GM23248 (cell line): ENCODE measurements around the gene USP34. TPM values are rescaled to one million over a fixed set of nuclear protein-coding genes. Genes with fewer than 3 reads are reported as not detected.

Source experiments
- DNase-seq: peaks from one replicate; pipeline ENCODE4 v3.0.0-alpha.2; 2015
- H2AFZ ChIP-seq: fragments of 200-600 bp; sonication (generic); 2 replicates; pipeline ENCODE4 v1.6.1; 2016; ENCODE audit warnings: antibody characterized with exemption
- H3F3A ChIP-seq: fragments of 200-600 bp; sonication (generic); 2 replicates; pipeline ENCODE4 v1.6.1; 2016; ENCODE audit warnings: mild to moderate bottlenecking, antibody characterized with exemption, mixed run types; ENCODE audit not compliant: insufficient read depth
- H3K27ac ChIP-seq: fragments of 200-600 bp; sonication (generic); 2 replicates; pipeline ENCODE4 v1.5.1; 2016; ENCODE audit warnings: mild to moderate bottlenecking
- H3K27me3 ChIP-seq: fragments of 200-600 bp; sonication (generic); replicated peaks from 2 replicates; pipeline ENCODE4 v1.6.1; 2016; ENCODE audit warnings: mild to moderate bottlenecking; ENCODE audit not compliant: insufficient read depth
- H3K36me3 ChIP-seq: fragments of 200-600 bp; sonication (generic); 2 replicates; pipeline ENCODE4 v1.6.1; 2016; ENCODE audit warnings: low read depth, mild to moderate bottlenecking
- H3K4me1 ChIP-seq: fragments of 200-600 bp; sonication (generic); 2 replicates; pipeline ENCODE4 v1.6.1; 2016; ENCODE audit warnings: mild to moderate bottlenecking; ENCODE audit not compliant: insufficient read depth
- H3K4me2 ChIP-seq: fragments of 200-600 bp; sonication (generic); one replicate; pipeline ENCODE4 v1.6.1; 2016; ENCODE audit warnings: mild to moderate bottlenecking; ENCODE audit not compliant: unreplicated experiment
- H3K4me3 ChIP-seq: fragments of 200-600 bp; sonication (generic); 2 replicates; pipeline ENCODE4 v1.5.1; 2016; ENCODE audit warnings: mild to moderate bottlenecking
- H3K79me2 ChIP-seq: fragments of 200-600 bp; sonication (generic); 2 replicates; pipeline ENCODE4 v1.6.1; 2016; ENCODE audit warnings: mild to moderate bottlenecking; ENCODE audit not compliant: insufficient read depth
- H3K9ac ChIP-seq: fragments of 200-600 bp; sonication (generic); 2 replicates; pipeline ENCODE4 v1.6.1; 2016; ENCODE audit warnings: mild to moderate bottlenecking
- H3K9me2 ChIP-seq: fragments of 200-600 bp; sonication (generic); 2 replicates; pipeline ENCODE4 v1.6.1; 2016; ENCODE audit warnings: mixed run types, mild to moderate bottlenecking, moderate library complexity; ENCODE audit not compliant: insufficient read depth
- H3K9me3 ChIP-seq: fragments of 200-600 bp; sonication (generic); one replicate; pipeline ENCODE4 v1.6.1; 2017; ENCODE audit warnings: low read depth
- H4K20me1 ChIP-seq: fragments of 200-600 bp; sonication (generic); 2 replicates; pipeline ENCODE4 v1.6.0; 2016; ENCODE audit not compliant: insufficient read depth
- EZH2 ChIP-seq: fragments of 200-600 bp; sonication (generic); IDR thresholded peaks from 2 replicates; pipeline ENCODE4 v1.6.1; 2018; ENCODE audit warnings: antibody characterized with exemption, mild to moderate bottlenecking; ENCODE audit not compliant: insufficient read depth, poor library complexity, severe bottlenecking
- EZH2phosphoT487 ChIP-seq: fragments of 200-600 bp; sonication (generic); IDR thresholded peaks from 2 replicates; pipeline ENCODE4 v1.6.1; 2018; ENCODE audit warnings: antibody characterized with exemption, moderate library complexity, mild to moderate bottlenecking, low read depth; ENCODE audit not compliant: insufficient read depth
- WGBS, 2 experiments: methylation state at CpG; one replicate each; pipeline ENCODE4 v1.1.6; 2015 to 2017; ENCODE audit warnings: low lambda C conversion rate in 2 of 2, low coverage in 1 of 2; ENCODE audit errors: missing lambda C conversion rate in 2 of 2; 5-methylcytosine and 5-hydroxymethylcytosine counted together
- in situ Hi-C: fragments of 300-500 bp; cut with MboI; formaldehyde crosslinking; loops from 2 replicates; pipeline ENCODE4 v1.15.0; 2020
- polyA plus RNA-seq: library from polyadenylated mRNA; unstranded; fragments of >200 nt; fragmentation: Nextera tagmentation; extraction: Ambion mirVana; gene quantifications from 2 replicates; pipeline ENCODE4 v1.2.1, GENCODE V29; 2016
- total RNA-seq: library from RNA; depleted of rRNA; stranded (reverse); fragments of >200 nt; shearing (Covaris generic); gene quantifications from 2 replicates; pipeline ENCODE4 v1.2.3, GENCODE V29; 2014

The USP34 gene
- total and polyA plus RNA-seq, 2 experiments from 2014 or later = 34.5 to 77.6 TPM

DNA sequence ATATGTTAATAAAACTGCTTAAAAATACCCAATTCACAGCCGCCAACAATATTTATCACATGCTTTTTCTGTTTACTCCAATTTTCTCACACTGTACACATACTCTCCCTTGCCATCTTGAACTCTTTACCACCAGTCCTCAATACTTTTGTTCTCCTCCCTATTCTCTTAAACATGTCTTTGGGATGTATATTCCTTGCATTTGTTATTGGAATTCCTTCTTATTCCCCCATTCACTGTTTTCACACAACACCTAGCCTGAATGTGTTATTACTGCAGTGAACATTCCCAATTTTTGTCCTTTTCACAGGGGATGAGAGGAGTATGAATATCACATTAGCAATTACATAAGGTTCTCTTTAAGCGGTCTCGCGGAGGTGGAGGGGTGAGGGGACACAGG, 94.7 kb downstream of the USP34 start:
- no peaks in the 10 kb centered on the region for H3K9me3 ChIP-seq
- no peaks in the 10 kb centered on the region for H4K20me1 ChIP-seq
- H3K9me2 ChIP-seq = no peaks in the 10 kb centered on the region
- TF ChIP-seq EZH2phosphoT487 (no peak), EZH2 (no peak)
- H3K27me3 ChIP-seq = no peaks in the 10 kb centered on the region
- in situ Hi-C loops = no loop called here
- H3K27ac ChIP-seq = no peak overlapping the region
- H3K36me3 ChIP-seq = peaks cover 43% of the 10 kb centered on the region
- no peak for DNase-seq
- H3K4me2 ChIP-seq = no peak overlapping the region
- no peaks in the 10 kb centered on the region for H3K4me1 ChIP-seq
- no peak overlapping the region for H3K9ac ChIP-seq
- H2AFZ ChIP-seq = no peak overlapping the region
- no peaks in the 10 kb centered on the region for H3F3A ChIP-seq
- H3K4me3 ChIP-seq = no peak overlapping the region
- peaks cover 80% of the 10 kb centered on the region for H3K79me2 ChIP-seq
- 95 to 97% methylated on average over 4 of the region's 4 CpGs for WGBS, 2 experiments

DNA sequence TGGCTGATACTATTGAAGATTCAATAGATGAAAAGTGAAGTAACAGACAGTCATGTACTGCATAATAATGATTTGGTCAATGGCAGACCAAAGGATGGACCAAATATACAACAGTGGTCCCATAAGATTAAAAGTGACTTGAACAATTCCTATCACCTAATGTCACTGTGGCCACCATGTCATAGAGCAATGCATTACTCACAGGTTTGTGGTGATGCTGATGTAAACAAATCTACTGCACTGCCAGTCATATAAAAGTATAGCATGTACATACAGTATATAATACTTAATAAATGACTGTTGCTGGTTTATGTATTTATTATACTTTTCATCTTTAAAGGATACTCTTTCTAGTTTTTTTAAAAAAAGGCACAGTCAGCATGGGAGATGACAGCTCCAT, 99.9 kb downstream of the USP34 start:
- no peaks in the 10 kb centered on the region for H4K20me1 ChIP-seq
- no peaks in the 10 kb centered on the region for H3K27me3 ChIP-seq
- H3F3A ChIP-seq = peaks cover 13% of the 10 kb centered on the region; the same call in 1 of the 2 replicates
- H3K36me3 ChIP-seq = peaks cover 42% of the 10 kb centered on the region
- no peak overlapping the region for H3K9ac ChIP-seq
- H3K79me2 ChIP-seq = peaks cover 78% of the 10 kb centered on the region
- no peak overlapping the region for H2AFZ ChIP-seq
- TF ChIP-seq EZH2 (no peak), EZH2phosphoT487 (no peak)
- in situ Hi-C loops = no loop called here
- H3K9me2 ChIP-seq = no peaks in the 10 kb centered on the region
- H3K4me2 ChIP-seq = no peak overlapping the region
- H3K4me1 ChIP-seq = no peaks in the 10 kb centered on the region
- H3K4me3 ChIP-seq = no peak overlapping the region
- peak; percentile 20 for DNase-seq
- H3K27ac ChIP-seq = no peak overlapping the region
- no peaks in the 10 kb centered on the region for H3K9me3 ChIP-seq

DNA sequence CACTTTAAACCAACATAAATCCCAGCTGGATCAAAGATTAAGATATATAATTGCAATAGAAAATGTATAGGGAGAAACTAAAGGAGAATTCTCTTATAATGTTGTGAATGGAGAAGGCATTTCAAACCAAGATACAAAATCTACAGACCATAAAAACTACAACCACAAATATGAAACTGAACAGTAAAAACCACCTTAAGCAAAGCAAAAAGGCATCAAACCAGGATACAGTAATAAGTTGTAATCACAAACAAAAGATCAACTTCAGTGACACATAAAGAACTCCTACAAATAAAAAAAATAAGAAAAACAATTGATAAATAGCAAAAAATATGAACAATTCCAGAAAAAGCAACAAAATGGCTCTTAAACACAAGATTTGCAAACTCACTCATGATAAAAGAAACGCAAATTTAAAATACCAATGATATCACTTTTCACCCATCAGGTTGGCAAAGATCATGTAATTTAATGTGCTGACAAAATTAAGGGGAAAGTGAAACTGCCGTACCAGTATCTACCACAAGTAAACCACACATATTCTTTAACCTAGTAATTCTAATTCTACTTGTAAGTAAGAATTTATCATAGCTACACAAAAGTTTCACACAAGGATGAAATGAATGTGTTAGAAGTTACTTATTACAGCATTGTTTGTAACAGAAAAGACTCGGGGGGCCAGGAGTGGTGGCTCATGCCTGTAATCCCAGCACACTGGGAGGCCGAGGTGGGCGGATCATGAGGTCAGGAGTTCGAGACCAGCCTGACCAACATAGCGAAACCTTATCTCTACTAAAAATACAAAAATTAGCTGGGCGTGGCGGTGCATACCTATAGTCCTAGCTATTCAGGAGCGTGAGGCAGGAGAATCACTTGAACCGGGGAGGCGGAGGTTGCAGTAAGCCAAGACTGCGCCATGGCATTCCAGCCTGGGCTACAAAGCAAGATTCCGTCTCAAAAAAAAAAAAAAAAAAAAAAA, 101.9 kb downstream of the USP34 start:
- Histone ChIP-seq H3K9ac (no peak overlapping the region), H3K27ac (no peak overlapping the region), H3K9me2 (no peaks in the 10 kb centered on the region), H4K20me1 (no peaks in the 10 kb centered on the region), H3K9me3 (no peaks in the 10 kb centered on the region), H3F3A (peaks cover 18% of the 10 kb centered on the region; the same call in 1 of the 2 replicates), H2AFZ (no peak overlapping the region), H3K27me3 (no peaks in the 10 kb centered on the region), H3K4me3 (no peak overlapping the region), H3K36me3 (peaks cover 28% of the 10 kb centered on the region), H3K79me2 (peaks cover 81% of the 10 kb centered on the region), H3K4me1 (no peaks in the 10 kb centered on the region), H3K4me2 (no peak overlapping the region)
- DNase-seq = no peak
- whole genome bisulfite sequencing, 2 experiments = 92 to 96% methylated on average over 14 of the region's 14 CpGs
- in situ Hi-C loops = no loop called here
- TF ChIP-seq EZH2 = no peak
- TF ChIP-seq EZH2phosphoT487 = no peak

DNA sequence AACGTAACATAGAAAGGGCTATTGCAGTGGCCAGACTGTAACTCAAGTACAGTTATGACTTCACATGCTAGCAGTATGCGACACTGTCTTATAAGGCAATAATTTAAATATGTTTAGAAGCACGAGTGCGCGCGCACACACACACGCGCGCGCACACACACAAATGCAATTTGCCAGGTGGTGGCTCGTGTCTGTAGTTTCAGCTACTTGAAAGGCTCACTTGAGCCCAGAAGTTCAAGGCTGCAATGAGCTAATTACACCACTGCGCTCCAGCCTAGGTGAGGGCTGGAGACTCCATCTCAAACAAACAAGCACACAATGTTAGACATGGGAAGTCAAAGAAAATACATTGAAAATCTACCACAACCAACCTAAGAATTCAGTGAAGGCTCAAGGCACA, 103.7 kb downstream of the USP34 start:
- H3K27ac ChIP-seq = no peak overlapping the region
- H3K9ac ChIP-seq = no peak overlapping the region
- H3K27me3 ChIP-seq = no peaks in the 10 kb centered on the region
- H3K4me3 ChIP-seq = no peak overlapping the region
- WGBS, 2 experiments = 85% methylated on average over 12 of the region's 12 CpGs
- H4K20me1 ChIP-seq = no peaks in the 10 kb centered on the region
- DNase-seq = no peak
- in situ Hi-C loops = no loop called here
- H3K79me2 ChIP-seq = peaks cover 84% of the 10 kb centered on the region
- TF ChIP-seq EZH2 = no peak
- no peak for TF ChIP-seq EZH2phosphoT487
- H3K36me3 ChIP-seq = peaks cover 38% of the 10 kb centered on the region
- no peak overlapping the region for H3K4me2 ChIP-seq
- no peaks in the 10 kb centered on the region for H3K9me2 ChIP-seq
- H3K9me3 ChIP-seq = no peaks in the 10 kb centered on the region
- H3K4me1 ChIP-seq = no peaks in the 10 kb centered on the region
- H3F3A ChIP-seq = peaks cover 20% of the 10 kb centered on the region; the same call in 1 of the 2 replicates
- no peak overlapping the region for H2AFZ ChIP-seq
